GM18526 (cell line): ENCODE results near the gene GPR22.

ENCODE experiments used
- POLR2A ChIP-seq: IDR thresholded peaks from 3 replicates; pipeline ENCODE4 v1.6.1; 2011; ENCODE audit not compliant: insufficient read length; ENCODE audit errors: extremely low read depth

The GPR22 gene

DNA sequence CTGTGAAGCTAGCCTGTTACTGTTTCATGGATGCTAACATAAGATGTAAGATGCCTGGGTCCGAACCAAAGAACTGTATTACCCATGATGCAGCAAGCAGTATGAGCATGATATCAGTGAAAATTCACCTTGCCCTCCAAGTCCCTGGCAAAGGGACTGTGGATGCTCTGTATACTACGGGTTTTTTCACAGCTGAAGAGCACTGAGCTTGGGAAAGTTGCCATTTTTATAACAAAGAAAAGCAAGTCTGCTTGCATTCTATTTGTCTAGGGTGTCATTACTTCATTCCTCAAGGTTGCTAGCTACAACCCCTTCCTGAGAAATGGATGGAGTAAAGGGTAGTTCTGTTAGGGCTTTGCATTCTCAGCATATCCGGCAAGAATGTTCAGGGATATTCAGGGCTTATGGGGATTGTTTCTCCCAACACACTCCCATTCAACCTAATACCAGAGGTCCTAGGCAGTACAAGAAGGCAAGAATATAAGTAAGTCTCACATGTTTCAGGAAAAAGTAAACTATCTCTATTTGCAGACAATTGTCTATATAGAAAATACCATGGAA, 5.1 kb upstream of the GPR22 start:
- TF ChIP-seq POLR2A, result no peak

GRCh38 chr7:107467972-107468371, 1.9 kb upstream of the GPR22 start:
- no peak for TF ChIP-seq POLR2A

- no peak for TF ChIP-seq POLR2A
These were observed 1.0 kb upstream of the GPR22 start for GRCh38 chr7:107468824-107469223.

DNA sequence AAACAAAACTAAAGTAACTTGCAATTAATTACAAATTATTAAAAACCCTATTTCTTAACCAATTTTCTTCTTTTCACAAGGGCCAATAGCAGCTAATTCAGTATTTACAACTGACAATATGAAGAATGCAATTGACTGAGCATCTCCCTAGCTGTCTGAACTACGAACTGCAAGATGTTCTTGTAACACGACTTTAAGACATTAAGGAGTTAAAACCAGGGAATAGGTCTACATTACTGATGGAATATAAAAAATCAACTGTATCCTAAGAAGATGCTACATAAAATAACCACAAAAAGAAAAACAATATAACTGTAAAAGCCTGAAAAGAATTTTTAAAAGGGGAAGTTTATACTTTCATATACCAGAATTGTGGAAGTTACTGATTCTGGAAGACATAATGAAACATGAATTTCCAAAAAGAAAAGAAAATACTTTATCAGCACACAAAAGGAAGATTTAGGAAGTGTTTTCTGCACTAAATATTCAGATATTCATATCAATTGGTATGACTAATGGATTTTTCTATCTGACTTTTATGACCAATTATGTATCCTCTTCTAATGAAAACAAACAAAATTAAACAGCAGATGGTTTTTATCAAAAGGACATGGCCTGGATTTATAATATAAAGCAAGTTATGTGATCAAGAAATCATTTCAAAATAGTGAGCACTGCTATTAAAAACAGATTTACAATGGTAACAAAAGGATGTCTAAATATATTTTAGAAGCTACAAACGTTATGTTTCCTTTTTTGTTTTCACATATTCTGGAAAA, 1.6 kb downstream of the GPR22 start:
- TF ChIP-seq POLR2A, result no peak

DNA sequence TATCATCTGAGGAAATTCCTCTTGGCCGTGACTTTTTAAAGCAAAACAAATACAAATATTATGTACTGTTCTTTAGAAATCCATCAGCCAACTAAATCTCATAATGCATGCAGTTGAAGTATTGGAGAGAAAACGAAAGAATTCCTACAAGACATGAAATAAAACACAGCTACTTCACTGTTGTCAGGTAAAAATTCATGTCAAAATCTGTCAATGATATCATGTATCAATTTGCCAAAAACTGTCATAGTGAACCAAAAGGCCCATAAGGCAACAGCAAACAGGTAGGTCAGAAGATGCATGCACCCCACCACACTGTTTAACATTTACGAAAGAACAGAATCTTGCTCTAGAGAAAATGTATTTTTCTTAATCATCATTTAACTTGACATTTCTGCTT, 2.3 kb downstream of the GPR22 start:
- TF ChIP-seq POLR2A, result no peak

DNA sequence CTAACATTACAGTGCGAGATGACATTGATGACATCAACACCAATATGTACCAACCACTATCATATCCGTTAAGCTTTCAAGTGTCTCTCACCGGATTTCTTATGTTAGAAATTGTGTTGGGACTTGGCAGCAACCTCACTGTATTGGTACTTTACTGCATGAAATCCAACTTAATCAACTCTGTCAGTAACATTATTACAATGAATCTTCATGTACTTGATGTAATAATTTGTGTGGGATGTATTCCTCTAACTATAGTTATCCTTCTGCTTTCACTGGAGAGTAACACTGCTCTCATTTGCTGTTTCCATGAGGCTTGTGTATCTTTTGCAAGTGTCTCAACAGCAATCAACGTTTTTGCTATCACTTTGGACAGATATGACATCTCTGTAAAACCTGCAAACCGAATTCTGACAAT, 4.3 kb downstream of the GPR22 start:
- no peak for TF ChIP-seq POLR2A

GRCh38 chr7:107479303-107479702, 9.4 kb downstream of the GPR22 start:
- TF ChIP-seq POLR2A, result no peak

GRCh38 chr7:107480932-107481331, 11.1 kb downstream of the GPR22 start:
- no peak for TF ChIP-seq POLR2A

DNA sequence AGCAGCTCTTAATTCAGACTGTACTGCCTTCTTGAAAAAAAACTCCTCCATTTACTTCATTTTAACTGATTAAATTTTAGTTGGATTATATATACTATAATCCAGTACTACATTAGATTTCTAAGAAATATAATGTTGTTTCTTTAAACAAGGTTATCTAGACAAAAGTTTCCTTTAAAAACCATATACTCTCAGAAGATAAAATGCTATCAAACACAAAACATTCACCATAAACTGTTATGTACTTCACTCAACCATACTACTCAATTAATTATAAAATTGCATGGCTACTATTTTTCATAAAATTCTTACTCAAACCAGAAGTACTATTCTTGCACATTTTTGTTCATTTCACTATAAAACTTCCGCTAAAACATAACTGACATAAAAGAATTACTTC, 12.7 kb downstream of the GPR22 start:
- no peak for TF ChIP-seq POLR2A

GRCh38 chr7:107486041-107486440, 16.2 kb downstream of the GPR22 start:
- TF ChIP-seq POLR2A, result no peak

- no peak for TF ChIP-seq POLR2A
These were observed 23.0 kb downstream of the GPR22 start for GRCh38 chr7:107492875-107493274.

DNA sequence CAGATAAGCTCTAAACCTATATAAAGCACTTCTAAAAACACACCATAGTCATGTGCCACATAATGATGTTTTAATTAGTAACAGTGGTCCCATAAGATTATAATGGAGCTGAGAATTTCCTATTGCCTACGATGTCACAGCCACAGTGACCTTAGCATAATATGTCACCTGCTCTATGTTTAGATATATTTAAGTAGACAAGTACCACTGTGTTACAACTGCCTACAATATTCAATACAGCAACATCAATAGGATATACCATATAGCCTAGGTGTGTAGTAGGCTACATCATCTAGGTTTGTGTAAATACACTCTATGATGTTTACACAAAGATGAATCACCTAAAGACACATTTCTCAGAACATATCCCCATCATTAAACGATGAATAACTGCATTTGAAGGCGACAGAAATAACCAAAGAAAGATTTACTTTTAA, 24.5 kb downstream of the GPR22 start:
- TF ChIP-seq POLR2A, result no peak

DNA sequence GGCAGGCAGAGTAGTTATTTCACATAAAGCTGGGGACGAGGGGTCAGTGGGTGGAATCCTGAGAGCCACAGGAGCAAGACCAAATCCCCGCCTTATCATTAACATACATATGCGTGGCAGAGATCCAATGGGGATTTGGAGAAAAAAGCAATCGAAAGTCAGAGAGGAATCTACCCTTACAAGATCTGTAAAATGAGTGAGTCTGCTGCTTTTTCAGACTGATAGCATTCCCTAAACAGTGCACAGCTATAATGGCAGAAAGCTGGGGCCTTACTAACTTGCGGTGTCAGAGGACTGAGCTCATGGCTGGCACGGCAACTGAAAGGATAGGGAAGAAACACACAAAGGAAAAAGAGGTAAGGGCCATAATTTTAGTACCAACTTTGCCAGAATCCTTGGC, 25.0 kb downstream of the GPR22 start:
- TF ChIP-seq POLR2A, result no peak

DNA sequence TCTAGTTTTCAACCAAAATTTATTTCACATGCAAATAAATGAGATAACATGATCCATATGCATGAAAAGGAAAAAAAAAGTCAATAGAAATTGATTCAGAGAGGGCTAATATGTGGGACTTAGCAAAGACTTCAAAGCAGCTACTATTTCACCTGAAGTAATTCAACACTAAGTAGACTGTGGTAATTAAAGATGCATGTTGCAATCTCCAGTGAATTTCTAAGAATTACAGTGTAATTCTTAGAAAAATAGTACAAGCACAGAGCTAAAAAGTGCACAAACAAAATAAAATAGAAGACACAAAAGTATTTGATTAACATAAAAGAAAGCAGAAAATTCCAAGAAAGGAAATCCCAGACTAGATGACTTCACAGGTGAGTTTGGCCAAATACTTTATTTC, 25.7 kb downstream of the GPR22 start:
- TF ChIP-seq POLR2A, result no peak

DNA sequence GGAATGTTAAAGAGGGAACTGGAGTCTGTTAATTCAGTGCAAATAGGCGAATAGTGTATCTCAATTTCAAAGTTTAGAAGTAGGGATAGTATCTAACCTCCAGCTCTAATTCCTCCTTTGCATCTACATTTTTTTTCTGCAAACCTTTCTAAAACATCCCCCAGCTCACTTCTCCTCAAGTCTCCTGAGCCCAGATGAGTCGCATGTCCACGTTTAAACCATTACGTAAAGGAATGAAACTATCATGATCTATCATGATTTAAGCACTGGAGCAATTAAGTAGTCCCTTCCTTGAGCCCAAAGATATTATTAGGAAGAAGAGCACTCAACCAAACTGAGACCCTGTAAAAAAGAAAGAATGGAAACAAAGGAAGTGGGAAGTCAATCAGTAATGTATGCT, 29.9 kb downstream of the GPR22 start:
- no peak for TF ChIP-seq POLR2A

DNA sequence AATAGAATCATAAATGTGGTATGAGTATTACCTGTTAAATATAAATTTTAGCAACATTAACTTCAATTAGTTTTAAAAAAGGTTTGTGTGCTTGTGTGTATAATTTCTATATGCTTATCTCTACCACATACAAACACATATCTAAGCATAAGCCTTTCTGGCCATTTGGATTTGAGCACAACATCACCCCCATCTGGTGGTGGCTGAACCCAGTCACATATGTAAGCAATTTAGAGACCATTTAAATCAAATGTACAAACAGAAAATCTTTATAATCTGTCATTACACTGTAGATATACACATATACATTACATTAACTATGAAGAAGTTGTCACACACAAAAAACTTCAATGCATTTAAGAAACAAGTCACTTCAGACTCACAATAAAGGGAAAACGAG, 31.7 kb downstream of the GPR22 start:
- TF ChIP-seq POLR2A, result no peak

DNA sequence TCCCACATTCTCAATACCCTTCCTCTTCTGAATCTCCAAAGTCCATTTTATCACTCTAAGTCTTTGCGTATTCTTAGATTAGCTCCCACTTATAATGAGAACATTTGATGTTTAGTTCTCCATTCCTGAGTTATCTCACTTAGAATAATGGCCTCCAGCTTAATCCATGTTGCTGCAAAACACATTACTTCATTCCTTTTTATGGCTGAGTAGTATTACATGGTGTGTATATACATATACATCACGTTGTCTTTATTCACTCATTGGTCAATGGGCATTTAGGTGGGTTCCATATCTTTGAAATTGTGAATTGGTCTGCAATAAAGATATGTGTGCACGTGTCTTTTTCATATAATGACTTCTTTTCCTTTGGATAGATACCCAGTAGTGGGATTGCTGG, 32.3 kb downstream of the GPR22 start:
- no peak for TF ChIP-seq POLR2A

DNA sequence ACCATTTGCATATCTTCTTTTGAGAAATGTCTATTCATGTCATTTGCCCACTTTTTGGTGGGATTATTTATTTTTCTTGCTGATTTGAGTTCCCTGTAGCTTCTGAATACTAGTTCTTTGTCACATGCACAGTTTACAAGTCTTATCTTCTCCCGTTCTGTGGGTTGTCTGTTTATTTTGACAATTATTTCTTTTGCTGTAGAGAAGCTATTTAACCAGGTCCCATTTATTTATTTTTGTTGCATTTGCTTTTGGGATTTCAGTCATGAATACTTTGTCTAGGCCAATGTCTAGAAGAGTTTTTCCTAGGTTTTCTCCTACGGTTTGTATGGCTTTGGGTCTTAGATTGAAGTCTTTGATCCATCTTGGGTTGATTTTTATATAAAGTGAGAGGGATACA, 32.9 kb downstream of the GPR22 start:
- no peak for TF ChIP-seq POLR2A

GRCh38 chr7:107503687-107504086, 33.8 kb downstream of the GPR22 start:
- no peak for TF ChIP-seq POLR2A
